Activated T-helper 1 cell treated with anti-CD3 and anti-CD28 coated beads, Interleukin-12 subunit alpha, Interleukin-12 subunit beta, Interleukin-2, Interleukin-4 antibody, amounts not matched to agents 30 ng/mL and 10 ng/mL and 1 ng/mL, durations not matched to agents 14 hours and 24 hours and 36 hours (primary cell): ENCODE data around the gene LHPP. TPM values are rescaled to one million over a fixed set of nuclear protein-coding genes. Genes with fewer than 3 reads are reported as not detected.
A peak's percentile ranks its signal among the peaks of the same experiment; 100 is the strongest.

ENCODE experiments used
- DNase-seq: peaks from one replicate; pipeline ENCODE4 v3.0.0; 2021; ENCODE audit warnings: low spot score
- H3K27ac Mint-ChIP-seq: one replicate; pipeline ENCODE4 v1.8.0; 2021; ENCODE audit warnings: mild to moderate bottlenecking, mixed read lengths
- H3K27me3 Mint-ChIP-seq: one replicate; pipeline ENCODE4 v1.8.0; 2022; ENCODE audit warnings: mild to moderate bottlenecking, moderate library complexity, mixed read lengths; ENCODE audit not compliant: insufficient read depth
- H3K36me3 Mint-ChIP-seq: one replicate; pipeline ENCODE4 v1.8.0; 2021; ENCODE audit warnings: low read depth, mixed read lengths
- H3K4me1 Mint-ChIP-seq: one replicate; pipeline ENCODE4 v1.8.0; 2021; ENCODE audit warnings: low read depth, mixed read lengths
- H3K4me3 Mint-ChIP-seq: one replicate; pipeline ENCODE4 v1.8.0; 2021; ENCODE audit warnings: mild to moderate bottlenecking, moderate library complexity, mixed read lengths
- H3K9me3 Mint-ChIP-seq: one replicate; pipeline ENCODE4 v1.8.0; 2021; ENCODE audit warnings: mixed read lengths
- intact Hi-C: fragments of 100-400 bp; cut with micrococcal nuclease; formaldehyde crosslinking; loops from one replicate; pipeline ENCODE4 v1.15.1; 2024
- total RNA-seq: library from RNA; stranded (reverse); gene quantifications from 2 replicates; pipeline ENCODE4 v1.2.3, GENCODE V29; 2022

LHPP gene
- total RNA-seq, 1 donor from 2014 or later = 5.0 TPM

DNA sequence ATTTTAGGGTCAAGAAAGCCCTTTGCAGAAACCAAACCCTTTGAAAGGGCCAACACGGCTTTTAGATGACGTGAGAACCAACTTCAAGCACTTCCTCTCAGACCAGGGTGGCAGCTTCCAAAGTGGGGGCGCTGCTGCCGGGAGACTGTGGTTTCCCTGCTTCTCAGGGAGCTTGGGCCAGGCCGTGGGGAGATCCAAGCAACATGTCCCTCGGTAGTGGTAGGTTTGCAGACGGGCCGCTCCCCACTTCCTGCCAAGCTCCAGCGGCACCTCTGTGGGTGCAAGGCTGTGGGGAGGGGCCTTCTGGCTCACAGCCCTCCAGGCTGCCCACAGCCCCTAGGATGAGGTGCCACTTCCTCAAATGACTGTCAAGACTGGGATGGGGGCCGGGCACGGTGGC, 150.1 kb downstream of the LHPP start:
- Mint-ChIP-seq H3K36me3 (no peaks in the 10 kb centered on the region), H3K4me1 (peaks cover 36% of the 10 kb centered on the region), H3K27ac (peak overlapping the region; percentile 40), H3K9me3 (no peaks in the 10 kb centered on the region), H3K27me3 (peaks cover 2% of the 10 kb centered on the region), H3K4me3 (no peak overlapping the region)
- peak; percentile 25 for DNase-seq
- intact Hi-C loops = no loop called here

DNA sequence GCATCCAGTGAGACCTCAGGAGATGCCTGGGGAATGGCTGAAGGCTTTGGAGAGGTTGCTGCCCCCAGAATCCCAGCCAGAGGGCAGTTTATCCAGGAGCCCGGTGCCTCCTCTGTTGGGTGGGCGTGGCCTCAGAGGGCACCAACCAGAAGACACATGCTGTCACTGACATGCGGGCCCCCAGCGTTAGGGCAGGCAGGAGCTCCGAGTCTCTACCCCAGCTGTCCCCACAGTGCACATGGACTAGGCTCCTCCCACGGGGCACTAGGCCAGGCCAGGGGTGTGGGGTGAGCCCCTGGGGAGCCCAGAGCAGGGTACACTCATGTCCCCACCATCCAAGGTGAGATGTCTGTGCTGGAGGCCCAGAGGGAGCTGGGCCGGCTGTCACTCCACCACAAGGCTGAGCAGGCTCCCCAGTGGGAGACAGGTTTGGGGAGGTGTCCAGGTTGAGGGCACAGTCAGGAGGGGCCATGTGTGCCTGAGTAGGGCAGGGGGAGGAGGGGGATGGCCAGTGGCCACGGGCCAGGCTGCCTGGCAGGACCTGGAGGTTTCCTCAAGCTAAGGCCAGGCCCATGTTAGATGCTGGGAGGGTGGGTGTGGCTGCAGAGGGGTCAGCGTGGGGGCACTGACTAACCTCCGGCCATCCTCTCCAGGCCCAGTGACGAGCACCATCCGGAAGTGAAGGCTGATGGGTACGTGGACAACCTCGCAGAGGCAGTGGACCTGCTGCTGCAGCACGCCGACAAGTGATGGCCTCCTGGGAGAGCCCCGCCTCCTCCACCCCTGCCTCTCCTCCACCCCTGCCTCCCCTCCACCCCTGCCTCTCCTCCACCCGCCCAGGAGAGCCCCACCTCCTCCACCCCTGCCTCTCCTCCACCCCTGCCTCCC, 151.2 kb downstream of the LHPP start:
- Mint-ChIP-seq H3K27me3 (peaks cover 2% of the 10 kb centered on the region), H3K9me3 (no peaks in the 10 kb centered on the region), H3K27ac (no peak overlapping the region), H3K36me3 (peaks cover 5% of the 10 kb centered on the region), H3K4me1 (peaks cover 36% of the 10 kb centered on the region), H3K4me3 (no peak overlapping the region)
- DNase-seq = no peak
- intact Hi-C loops = no loop called here

GRCh38 chr10:124614003-124614659, 152.5 kb downstream of the LHPP start:
- intact Hi-C loops = loop anchor here (1.0 kb wide), 6 partner anchors 13 to 177 kb away; partner anchors contain the start of genes EEF1AKMT2 and FAM53B
- Mint-ChIP-seq H3K4me3 (no peak overlapping the region), H3K36me3 (peaks cover 5% of the 10 kb centered on the region), H3K9me3 (no peaks in the 10 kb centered on the region), H3K27me3 (peaks cover 2% of the 10 kb centered on the region), H3K4me1 (peaks cover 40% of the 10 kb centered on the region), H3K27ac (no peak overlapping the region)
- DNase-seq = peak; percentile 41

DNA sequence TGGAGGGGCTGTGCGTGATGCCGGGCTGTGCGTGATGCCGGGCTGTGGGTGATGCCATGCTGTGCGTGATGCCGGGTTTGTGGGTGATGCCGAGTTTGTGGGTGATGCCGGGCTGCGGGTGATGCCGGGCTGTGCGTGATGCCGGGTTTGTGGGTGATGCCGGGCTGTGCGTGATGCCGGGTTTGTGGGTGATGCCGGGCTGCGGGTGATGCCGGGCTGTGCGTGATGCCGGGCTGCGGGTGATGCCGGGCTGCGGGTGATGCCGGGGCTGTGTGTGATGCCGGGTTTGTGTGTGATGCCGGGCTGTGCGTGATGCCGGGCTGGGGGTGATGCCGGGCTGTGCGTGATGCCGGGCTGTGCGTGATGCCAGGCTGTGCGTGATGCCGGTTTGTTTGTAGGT, 153.6 kb downstream of the LHPP start:
- no peak overlapping the region for H3K27ac Mint-ChIP-seq
- peaks cover 2% of the 10 kb centered on the region for H3K27me3 Mint-ChIP-seq
- no peak overlapping the region for H3K4me3 Mint-ChIP-seq
- no peaks in the 10 kb centered on the region for H3K9me3 Mint-ChIP-seq
- no peak for DNase-seq
- H3K36me3 Mint-ChIP-seq = peaks cover 5% of the 10 kb centered on the region
- H3K4me1 Mint-ChIP-seq = peaks cover 41% of the 10 kb centered on the region
- intact Hi-C loops = no loop called here

GRCh38 chr10:124616040-124616835, 154.6 kb downstream of the LHPP start:
- peaks cover 5% of the 10 kb centered on the region for H3K36me3 Mint-ChIP-seq
- intact Hi-C loops = no loop called here
- peaks cover 38% of the 10 kb centered on the region for H3K4me1 Mint-ChIP-seq

GRCh38 chr10:124616836-124617130, 155.2 kb downstream of the LHPP start:
- DNase-seq = no peak
- Mint-ChIP-seq H3K27ac (no peak overlapping the region), H3K9me3 (no peaks in the 10 kb centered on the region), H3K36me3 (peaks cover 5% of the 10 kb centered on the region), H3K4me3 (no peak overlapping the region), H3K4me1 (peaks cover 33% of the 10 kb centered on the region), H3K27me3 (peaks cover 2% of the 10 kb centered on the region)
- intact Hi-C loops = no loop called here

More at GRCh38 chr10:124616040-124616835, 154.6 kb downstream of the LHPP start:
- no peak overlapping the region for H3K4me3 Mint-ChIP-seq
- no peak overlapping the region for H3K27ac Mint-ChIP-seq
- DNase-seq = no peak
- peaks cover 2% of the 10 kb centered on the region for H3K27me3 Mint-ChIP-seq
- H3K9me3 Mint-ChIP-seq = no peaks in the 10 kb centered on the region

GRCh38 chr10:124618470-124619073, 156.9 kb downstream of the LHPP start:
- no peaks in the 10 kb centered on the region for H3K9me3 Mint-ChIP-seq
- intact Hi-C loops = no loop called here
- H3K27ac Mint-ChIP-seq = no peak overlapping the region
- peaks cover 4% of the 10 kb centered on the region for H3K27me3 Mint-ChIP-seq
- H3K4me3 Mint-ChIP-seq = no peak overlapping the region
- H3K36me3 Mint-ChIP-seq = peaks cover 5% of the 10 kb centered on the region
- DNase-seq = no peak
- peaks cover 19% of the 10 kb centered on the region for H3K4me1 Mint-ChIP-seq

GRCh38 chr10:124619195-124619594, 157.6 kb downstream of the LHPP start:
- no peak for DNase-seq
- H3K36me3 Mint-ChIP-seq = peaks cover 11% of the 10 kb centered on the region
- H3K27ac Mint-ChIP-seq = no peak overlapping the region
- no peak overlapping the region for H3K4me3 Mint-ChIP-seq
- H3K9me3 Mint-ChIP-seq = no peaks in the 10 kb centered on the region
- peaks cover 9% of the 10 kb centered on the region for H3K27me3 Mint-ChIP-seq
- H3K4me1 Mint-ChIP-seq = peaks cover 13% of the 10 kb centered on the region
- intact Hi-C loops = no loop called here

DNA sequence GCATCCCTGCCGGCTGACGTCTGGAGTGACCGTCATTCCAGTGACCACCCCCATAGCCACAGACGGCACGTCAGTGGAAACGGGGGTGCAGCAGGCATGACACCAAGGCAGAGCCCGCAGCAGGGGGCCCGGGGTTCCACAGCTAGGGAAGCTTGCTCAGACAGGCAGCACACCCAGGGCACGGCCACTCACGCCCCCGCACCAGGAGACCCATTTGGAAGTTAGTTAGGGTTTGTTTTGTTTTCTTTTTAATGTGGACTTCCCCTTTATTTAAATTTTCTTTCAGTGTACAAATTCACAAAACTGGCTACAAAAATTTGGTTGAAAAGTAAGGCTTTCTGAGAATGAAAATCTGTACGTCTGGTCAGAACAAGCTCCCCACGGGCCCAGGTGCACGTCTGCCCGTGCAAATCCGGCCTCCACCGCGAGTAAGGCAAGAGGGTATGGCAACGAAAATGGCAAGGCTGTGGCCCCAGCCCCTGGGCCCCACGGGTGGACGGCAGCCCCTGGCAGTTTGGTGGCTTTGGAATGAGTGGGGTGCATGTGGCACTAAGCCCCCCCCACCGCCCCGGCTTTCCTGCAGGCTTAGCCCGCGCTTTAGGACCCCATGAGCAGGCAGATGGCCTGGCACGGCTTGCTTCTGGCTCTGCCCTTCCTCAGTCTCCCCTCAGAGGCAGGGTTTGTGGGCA, 158.3 kb downstream of the LHPP start:
- no peak overlapping the region for H3K4me3 Mint-ChIP-seq
- H3K27me3 Mint-ChIP-seq = peaks cover 10% of the 10 kb centered on the region
- H3K9me3 Mint-ChIP-seq = no peaks in the 10 kb centered on the region
- intact Hi-C loops = no loop called here
- H3K36me3 Mint-ChIP-seq = peaks cover 12% of the 10 kb centered on the region
- H3K4me1 Mint-ChIP-seq = peaks cover 10% of the 10 kb centered on the region
- H3K27ac Mint-ChIP-seq = no peak overlapping the region
- no peak for DNase-seq

- intact Hi-C loops = no loop called here
- no peak for DNase-seq
- Mint-ChIP-seq H3K27ac (no peak overlapping the region), H3K36me3 (peaks cover 12% of the 10 kb centered on the region), H3K4me1 (peaks cover 17% of the 10 kb centered on the region), H3K9me3 (no peaks in the 10 kb centered on the region), H3K27me3 (peaks cover 10% of the 10 kb centered on the region), H3K4me3 (no peak overlapping the region)
These were observed 160.0 kb downstream of the LHPP start for GRCh38 chr10:124621637-124622036.

- Mint-ChIP-seq H3K4me3 (no peak overlapping the region), H3K9me3 (no peaks in the 10 kb centered on the region), H3K27ac (no peak overlapping the region), H3K4me1 (peaks cover 22% of the 10 kb centered on the region), H3K36me3 (peaks cover 9% of the 10 kb centered on the region), H3K27me3 (peaks cover 10% of the 10 kb centered on the region)
- intact Hi-C loops = no loop called here
- DNase-seq = no peak
These were observed 160.5 kb downstream of the LHPP start for GRCh38 chr10:124622158-124622557.

DNA sequence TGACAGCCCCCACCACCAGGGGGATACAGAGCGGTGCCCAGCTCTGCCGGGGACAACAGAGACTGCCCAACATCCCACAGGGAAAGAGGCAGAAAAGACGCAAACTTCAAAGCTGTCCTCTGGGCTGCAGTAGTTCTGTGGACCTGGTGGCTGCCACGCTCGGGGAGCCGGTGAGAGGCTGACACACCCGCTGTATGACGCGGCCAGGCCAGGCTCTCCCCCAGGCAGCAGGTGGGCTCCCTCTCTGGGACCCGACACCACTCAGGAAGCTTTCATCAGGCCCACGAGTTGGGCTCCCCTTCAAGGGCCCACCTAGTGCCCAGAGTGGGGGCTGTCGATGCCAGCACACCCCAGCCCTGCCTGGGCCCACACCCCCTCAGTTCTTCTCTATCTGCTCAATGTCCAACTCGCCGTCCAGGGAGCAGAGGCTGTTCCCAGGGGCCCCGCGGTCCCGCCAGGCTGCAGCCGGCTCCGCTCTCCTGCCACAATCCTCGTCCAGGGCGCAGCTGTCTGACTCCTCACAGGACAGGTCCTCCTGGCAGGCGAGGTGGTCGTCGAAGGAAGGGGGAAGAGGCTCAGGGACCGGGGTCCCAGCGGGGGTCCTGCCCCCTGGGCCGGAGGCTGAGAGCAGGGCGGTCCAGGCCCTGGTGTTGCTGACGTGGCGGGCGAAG, 161.4 kb downstream of the LHPP start:
- intact Hi-C loops = no loop called here
- Mint-ChIP-seq H3K27me3 (peaks cover 10% of the 10 kb centered on the region), H3K4me3 (no peak overlapping the region)

More for the DNA sequence above, 161.4 kb downstream of the LHPP start:
- no peak for DNase-seq
- Mint-ChIP-seq H3K9me3 (no peaks in the 10 kb centered on the region), H3K4me1 (peaks cover 31% of the 10 kb centered on the region), H3K27ac (no peak overlapping the region), H3K36me3 (peaks cover 6% of the 10 kb centered on the region)
